HG02623 (cell line): Measurements from ENCODE around the gene NTPCR.
"Not testable (repeated sequence)": the region's sequence is repeated elsewhere in the genome, so short reads cannot be mapped to it uniquely, and the experiment has no call there.

Experiments used
- ATAC-seq: cut with Tn5 transposase; IDR thresholded peaks from one replicate; pipeline ENCODE4 v1.9.1; 2021; ENCODE audit warnings: moderate library complexity; ENCODE audit not compliant: unreplicated experiment

The NTPCR gene

DNA sequence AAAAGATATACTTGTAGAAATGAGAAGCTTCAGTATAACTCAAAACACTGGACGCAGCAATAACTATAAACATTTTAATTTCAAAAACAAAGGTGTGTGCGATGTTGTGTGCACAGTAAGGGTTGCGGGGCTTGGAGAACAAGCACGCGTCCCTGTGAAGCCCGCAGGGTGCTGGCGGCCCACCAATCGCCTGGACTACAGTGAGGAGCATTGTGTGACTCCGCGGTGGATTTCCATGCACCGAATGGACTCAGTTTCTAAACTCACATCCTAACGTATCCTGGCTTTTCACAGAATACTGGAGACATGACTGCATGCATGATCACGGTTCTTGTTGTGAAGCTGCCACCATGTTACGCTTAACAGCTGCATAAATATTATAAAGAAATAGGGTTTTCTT is 33.0 kb downstream of the NTPCR start:
- ATAC-seq, result no peak

DNA sequence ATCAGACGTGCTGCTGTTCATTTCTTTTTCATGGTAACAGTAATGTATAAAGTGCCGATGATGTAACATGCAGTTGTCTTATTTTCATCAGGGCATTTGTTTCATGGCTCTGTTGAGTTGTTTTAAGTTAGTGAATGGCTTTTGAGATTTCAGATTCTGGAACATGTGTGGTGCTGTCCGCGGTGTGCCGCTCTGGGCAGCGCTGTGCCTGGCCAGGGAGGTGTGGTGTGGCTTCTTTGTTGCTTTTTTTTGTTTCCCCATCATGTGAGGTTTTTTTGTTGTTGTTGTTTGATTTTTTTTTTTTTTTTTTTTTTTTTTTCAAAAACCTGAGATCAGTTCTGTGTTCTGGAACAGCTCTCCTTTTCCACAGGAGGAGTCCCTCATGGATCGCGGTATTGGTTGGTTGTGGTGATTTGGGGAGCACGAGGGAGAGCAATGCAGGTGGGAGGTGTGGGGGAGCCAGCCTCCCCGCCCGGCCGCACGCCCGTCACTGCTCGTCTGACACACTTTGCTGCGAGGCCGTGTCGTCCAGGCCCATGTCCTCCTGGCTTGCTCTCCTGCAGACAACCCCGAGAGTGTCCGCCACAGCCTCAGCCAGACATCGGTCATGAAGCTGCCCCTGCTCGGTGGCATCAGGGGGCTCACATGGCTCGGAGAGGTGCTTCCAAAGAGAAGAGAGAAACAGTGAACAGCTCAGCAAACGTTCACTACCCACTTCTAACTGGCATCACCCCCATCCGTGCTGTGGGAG is 33.6 kb downstream of the NTPCR start:
- ATAC-seq, result no peak

DNA sequence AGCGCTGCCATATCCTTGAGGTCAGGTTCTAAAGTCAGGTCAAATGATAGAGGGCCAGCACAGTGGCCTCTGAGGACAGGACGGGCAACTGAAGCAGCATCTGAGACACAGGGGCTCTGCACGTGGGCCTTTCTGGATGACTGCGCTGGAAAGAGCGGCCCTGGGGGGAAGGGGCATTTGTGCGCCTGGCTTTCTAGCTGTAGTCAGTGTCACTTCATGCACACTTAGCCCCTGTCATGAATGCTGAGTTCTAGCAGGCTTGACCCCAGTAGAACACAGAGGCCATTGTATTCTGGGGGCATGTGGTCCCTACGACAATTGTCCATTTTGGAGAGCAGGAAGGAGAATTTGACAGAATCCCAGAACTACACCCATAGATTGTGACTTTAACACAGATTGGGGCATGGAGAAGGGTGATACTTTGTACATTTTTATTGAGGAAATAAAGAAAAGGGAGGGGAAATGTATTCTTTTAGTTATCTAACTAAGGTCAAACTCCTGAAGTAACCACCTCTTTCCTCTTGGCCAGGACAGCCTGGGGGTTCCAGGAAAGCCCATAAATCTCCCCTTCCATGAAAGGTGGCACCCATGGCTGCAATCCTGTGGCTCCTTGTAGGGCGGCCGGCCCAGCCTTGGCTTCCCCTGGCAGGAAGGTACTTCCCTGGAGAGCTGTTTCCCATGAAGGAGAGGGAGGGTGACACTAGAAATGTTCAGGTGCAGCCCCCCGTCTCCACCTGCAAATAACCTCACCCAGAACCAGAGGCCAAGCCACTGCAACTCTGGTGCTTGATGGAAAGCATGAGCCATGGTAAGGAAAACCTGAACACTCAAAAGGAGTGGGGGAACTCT is 34.4 kb downstream of the NTPCR start:
- no peak for ATAC-seq

DNA sequence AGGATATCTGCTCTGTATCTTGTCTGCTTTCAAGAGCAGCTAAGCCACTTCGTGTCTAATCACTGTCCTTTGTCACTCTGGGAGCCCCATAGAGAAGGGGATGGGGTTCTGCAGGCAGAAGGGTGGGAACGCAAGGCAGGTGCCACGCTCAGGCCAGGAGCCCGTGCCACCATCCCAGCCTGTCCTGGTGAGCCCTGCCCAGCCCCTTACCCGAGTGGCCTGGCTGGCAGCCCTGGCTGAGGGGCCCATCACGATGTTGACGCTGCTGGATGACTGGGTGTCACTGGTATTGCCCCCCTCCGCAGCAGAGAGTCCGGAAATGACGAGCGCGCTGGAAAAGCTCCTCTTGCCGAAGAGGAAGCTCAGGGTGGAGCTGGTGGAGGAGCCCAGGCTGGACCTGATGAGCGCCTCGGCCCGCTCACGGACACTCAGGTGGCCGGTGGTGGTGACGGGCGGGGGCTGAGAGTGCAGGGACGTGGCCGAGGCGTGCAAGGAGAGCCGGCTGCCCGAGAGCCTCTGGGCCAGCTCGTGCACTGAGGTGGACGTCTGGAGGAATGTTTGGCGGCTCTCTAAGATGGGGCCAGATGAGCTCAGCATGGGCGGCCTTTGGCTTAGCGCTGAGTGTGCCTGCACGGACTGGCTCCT is 35.6 kb downstream of the NTPCR start:
- no peak for ATAC-seq

DNA sequence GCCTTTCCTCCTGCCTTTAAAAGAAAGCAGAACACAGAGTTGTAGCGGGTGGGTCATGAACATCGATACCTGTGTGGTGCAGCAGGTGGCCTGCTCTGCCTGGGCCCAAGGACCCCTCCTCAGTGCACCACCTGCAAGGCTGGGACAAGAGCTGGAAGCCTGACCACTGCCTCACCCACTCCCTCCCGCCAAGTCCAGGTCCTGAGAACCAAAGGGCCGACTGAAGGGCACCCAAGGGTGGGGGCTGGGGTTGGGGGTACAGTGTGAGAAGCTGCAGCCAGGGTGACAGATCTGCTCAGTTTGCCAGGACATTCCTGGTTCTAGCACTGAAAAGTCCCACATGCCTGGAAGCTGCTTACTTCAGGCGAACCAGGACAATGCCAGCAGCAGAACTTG is 36.1 kb downstream of the NTPCR start:
- no peak for ATAC-seq

DNA sequence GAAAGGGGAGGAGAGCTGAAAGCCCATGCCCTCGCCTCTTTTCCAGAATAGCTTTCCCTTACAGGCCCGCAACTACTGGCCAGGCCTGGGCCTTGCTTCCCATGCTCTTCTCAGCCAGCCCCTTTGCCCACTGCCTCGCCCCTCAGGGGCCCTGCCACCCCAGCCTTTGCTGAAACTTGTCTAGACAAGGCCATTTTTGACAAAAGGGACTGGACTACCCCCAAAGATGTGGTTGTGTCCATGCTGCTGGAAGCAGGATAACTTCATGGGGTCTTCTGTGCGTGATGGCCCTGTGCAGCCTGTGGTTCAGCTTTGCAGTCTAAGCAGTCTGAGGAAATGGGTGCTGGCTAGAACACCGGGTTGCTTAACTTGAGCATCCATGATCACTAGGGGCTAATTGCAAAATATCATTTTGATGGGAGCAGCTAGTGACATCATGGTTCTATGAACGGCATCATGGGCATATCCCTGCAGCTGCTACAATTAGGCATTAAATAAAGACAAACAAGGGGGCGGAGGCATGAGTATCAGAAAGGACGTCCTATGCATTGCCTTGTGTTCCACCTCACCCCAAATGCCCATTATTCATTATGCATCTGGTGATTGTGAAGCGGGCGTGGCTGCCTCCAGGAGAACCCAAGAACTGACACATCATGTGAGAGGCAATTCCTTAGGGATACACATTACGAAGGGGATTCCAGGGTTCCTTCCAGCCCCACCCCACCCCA is 36.8 kb downstream of the NTPCR start:
- ATAC-seq, result no peak

DNA sequence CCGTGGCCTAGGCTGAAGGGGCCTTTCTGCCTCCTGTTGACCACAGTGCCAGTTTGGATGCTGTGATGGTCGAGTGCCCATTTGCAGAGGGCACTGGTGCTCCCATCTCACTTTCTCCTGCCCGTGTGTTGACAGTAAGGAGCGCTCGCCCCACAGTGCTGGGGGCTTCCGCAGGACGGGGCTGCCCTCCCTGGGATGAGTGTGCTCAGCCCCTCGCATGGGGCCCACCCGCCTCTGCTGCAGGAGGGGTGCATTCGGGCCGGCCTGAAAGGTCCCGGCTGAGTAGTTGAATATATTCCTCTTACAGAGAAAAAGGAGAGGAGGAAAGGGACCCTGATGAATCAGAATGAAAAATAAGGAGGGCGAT is 37.3 kb downstream of the NTPCR start:
- ATAC-seq, result no peak

DNA sequence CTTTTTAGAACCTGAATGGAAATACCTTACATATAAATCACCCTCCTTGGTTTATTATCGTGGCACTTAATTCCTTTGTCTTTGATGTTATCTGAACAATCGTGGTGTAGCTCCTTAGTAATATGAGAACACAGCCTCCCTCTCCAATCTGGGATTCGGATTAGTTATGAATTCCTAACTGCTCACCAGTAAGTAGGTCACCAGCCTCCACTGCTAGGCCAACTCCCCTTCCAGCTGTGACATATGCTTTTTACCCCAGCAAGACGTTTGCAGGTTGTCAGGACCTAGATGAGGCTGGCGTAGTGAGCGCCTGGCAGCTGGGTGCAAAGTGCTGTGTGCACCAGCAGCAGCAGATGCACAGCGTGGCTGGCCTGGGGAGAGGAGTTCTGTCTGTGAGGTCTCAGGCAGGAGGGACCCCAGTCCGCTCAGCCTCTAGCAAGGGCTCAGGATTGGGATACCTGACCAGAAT is 38.2 kb downstream of the NTPCR start:
- ATAC-seq, result no peak

DNA sequence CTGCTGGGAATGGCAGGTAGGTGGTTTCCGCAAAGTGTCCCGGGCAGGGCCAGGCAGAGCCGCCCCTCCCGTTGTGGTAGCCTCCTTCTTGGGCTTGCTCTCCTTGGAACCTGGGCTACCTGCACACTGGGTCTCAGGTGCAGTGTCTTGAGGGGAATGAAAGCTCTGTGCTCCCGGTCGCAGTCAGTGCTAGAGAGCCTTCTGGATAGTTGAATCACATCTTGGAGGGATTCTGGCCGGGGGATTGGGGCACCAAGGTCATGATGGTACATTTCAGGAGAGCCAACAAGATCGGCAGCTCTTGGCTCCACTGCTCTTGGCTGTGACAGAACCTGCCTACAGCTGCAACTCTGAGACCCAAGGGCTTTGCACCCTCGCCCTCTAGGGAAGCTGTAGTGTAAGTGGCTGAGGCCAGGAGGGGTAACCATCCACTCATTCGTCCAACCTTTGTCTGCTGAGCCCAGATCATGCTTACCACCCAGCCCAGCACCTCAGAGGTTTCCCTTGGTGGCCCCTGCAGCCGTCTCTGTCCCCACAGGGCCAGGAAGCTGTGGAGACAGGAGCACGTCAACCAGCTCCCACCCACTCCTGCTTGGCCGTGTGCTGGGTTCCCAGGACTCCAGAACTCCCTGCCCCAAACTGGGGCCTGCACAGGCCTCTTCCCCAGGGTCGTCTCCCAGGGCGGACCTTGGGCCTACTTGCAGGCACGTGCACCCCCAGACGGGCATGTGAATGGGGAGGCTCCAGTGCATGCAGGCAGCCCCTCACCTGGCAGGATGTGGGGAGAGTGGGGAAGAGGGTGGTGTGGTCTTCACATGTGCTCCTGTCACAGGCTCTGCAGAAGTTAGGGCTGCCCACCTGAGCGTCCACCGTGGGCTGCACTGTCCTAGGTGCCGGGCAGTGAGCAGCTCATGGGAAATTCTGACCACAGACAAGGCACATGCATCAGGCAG is 40.0 kb downstream of the NTPCR start:
- no peak for ATAC-seq

DNA sequence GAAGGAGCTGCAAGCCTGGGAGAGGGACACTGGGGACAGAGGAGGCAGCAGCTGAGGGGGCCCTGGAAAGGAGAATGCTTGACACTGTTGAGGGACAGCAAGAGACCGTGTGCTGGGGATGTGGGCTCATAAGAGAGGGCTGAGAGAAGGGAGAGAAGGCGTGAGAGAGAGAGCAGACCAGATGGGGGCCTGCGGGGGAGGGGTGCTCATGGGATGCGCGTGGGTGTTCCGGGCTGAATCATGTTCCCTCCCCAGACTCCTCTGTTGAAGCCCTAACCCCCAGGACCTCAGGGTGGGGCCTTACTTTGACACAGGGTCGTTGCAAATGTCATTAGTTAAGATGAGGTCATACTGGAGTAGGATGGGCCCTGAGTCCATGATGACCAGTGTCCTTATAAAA is 40.8 kb downstream of the NTPCR start:
- no peak for ATAC-seq

DNA sequence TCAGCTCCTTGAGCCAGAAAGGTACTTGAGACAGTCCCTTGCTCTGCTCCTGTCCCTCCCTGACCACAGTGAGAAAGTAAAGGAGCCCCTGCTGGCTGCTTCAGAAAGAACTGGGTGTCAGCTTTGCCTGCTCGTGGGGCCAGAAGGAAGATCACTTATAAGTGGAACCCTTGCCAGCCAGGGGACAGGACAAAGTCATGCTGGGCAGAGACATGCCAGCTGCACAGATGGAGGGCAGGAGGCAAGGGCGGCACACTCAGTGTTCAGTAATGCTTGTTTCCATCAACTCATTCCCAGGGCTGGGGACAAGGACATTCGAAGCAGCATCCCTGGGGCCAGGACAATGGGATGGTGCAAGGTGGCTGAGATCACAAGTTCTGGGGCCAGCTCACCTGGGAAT is 41.8 kb downstream of the NTPCR start:
- ATAC-seq, result no peak

DNA sequence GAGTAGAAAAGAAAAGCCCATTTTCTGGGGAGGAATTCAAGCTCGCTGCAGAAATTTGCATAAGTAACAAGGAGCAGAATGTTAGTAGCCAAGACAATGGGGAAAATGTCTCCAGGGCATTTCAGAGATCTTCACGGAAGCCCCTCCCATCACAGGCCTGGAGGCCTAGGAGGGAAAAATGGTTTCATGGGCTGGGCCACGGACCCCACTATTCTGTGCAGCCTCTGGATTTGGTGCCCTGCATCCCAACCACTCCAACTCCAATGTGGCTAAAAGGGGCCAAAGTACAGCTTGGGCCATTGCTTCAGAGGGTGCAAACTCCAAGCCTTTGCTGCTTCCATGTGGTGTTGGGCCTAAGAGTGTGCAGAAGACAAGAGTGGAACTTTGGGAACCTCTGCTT is 43.1 kb downstream of the NTPCR start:
- ATAC-seq, result no peak

DNA sequence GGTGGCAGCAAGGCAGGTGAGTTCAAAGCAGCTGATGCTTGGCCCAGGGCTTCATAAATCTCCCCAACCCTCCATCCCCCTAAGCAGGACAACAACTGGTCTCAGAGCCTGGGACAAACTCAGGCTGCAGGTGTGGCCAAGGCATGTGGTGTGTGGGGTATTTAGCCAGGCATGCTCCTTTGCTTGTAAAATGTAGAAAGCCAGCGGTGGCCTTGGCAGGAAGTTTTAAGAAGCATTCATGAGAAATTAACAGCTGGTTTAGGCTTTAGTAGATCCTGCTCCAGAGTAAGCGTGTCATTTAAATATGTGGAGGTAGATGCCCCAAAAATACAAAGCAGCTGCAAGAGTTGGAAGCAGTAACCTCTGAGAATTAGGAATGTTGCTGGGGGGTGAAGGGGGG is 44.8 kb downstream of the NTPCR start:
- no peak for ATAC-seq

DNA sequence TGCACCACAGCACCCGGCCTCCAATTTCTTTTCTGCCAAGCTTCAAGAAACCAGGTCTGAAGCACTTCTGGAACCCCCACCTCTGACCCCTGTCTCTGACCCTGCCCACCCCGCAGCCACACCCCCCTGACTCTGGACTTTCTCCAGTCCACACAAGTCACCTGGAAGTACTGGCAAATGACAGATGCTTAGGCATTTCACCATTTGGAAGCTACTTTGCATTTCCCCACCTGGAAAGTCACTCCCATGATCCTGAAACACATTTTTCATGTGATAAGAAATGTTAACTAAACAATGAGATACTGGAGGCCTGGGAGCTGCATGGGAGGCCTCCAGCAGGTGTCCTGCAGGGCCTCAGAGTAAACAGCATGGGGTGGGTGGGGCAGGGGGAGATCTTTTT is 45.7 kb downstream of the NTPCR start:
- ATAC-seq, result no peak

DNA sequence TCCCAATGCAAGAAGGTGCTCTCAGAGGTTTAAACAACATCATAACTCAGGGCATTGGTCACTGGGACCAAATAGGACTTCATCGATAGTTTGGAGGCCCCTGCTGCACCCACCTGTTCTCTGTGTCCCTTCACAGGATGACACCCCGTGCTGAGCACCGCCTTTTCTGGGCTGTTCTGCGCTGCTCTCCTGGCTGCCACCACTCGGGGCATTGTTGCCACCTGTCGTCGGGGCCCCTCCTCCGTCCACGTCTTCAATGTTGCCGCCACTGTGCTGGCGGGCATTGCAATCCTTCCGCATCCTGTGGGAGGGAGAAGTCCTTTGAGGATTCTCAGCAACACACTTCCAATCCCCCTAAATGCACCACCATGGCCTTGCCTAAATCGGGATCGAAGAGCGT is 47.7 kb downstream of the NTPCR start:
- no peak for ATAC-seq

DNA sequence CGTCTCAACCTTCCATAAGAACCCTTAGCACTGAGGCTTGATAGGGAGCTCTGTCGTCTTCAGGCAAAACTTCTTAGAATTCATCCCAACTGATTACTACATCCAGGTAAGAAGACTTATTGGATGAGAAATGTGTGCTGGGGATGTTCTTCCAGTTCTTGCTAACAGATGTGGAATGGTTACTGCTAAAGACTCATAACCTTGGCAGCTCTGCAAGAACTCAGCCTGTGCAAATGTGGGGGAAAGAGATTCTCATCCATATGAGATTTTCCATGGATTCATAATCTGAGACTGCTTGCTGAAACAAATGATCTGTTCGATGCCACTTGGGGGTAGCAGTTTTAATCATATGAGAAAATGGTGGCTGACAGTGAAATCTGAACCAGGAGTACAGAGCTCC is 48.2 kb downstream of the NTPCR start:
- ATAC-seq, result no peak

DNA sequence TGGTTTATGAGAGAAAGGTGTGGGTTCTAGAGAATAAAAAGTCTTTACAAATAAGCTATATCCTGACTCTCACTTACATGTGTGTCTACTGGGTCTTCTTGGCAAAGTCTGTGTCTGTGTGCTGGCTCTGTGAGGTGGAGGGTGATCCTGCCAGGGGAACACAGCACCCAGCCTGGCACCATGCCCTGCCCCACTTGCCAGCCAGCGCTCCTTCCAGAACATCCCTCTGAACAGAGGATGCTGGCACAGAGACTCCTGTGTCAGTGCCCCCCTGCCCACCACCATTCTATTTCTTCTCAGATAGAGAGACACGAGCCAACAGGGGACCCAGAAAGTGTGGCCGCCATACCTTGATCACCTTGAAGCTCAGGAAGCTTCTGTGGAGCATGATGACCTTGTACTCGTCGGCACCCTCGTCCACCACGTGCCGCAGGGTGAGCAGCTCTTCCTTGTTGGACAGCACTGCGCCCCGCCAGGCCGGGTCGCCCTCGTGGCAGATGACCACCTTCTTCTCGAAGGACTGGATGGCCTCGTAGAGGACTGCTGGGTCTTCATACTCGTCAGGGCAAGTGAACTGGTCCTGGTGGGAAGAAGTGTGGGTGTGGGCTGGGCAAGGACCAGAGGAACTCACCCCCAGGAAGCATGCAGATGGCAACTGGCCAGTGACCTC is 49.7 kb downstream of the NTPCR start:
- ATAC-seq, result no peak

DNA sequence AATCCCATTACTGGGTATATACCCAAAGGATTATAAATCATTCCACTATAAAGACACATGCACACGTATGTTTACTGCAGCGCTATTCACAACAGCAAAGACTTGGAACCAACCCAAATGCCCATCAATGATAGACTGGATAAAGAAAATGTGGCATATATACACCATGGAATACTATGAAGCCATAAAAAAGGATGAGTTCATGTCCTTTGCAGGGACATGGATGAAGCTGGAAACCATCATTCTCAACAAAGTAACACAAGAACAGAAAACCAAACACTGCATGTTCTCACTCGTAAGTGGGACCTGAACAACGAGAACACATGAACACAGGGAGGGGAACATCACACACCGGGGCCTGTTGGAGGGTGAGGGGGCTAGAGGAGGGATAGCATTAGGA is 53.2 kb downstream of the NTPCR start:
- not testable (repeated sequence) for ATAC-seq

DNA sequence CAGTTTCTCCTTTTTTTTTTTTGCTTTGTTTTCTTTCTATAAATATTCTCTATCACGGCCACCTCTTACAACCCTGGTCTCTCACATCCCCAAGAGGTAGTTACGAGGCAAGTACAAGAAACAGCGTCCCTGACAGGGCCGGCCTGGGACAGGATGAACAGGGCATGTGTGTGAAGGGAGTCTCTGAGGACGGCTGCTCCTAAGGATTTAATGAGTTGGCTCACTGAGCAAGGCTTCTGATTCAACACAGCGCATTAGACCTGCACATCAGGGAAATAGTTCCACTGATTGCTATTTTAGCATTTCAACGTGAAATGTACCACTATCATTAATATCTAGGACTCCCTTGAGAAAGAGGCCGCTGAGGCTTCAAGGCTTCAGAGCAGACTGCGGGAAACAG is 54.0 kb downstream of the NTPCR start:
- ATAC-seq, result no peak

DNA sequence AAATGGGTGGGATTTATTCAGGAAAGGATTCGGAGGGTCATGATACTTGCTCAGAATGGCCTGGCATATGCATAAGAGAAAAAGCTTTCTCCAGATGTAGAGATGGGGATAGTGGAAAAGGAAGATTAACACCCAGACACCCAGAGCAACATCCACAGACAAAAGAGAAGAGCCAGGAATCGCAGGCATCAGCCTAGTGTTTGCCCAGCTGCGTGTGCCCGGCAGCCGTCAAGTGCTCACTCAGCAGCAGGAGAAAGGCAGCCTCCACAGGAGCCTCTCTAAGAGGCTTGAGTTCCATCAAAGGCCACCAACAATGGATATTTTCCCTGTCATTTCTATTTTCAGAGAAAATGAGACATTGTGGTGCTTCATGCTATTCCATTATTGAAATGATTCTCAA is 54.7 kb downstream of the NTPCR start:
- ATAC-seq, result no peak
